H1 (cell line): ENCODE measurements around the gene PIK3R6. TPM values are rescaled to one million over a fixed set of nuclear protein-coding genes. Genes with fewer than 3 reads are reported as not detected.

Experiments
- CHD1 ChIP-seq: IDR thresholded peaks from 2 replicates; pipeline ENCODE4 v1.6.1; 2012; ENCODE audit warnings: low read depth, low read length, improper control_type of control experiment
- CHD7 ChIP-seq: fragments of 300-600 bp; sonication (generic); IDR thresholded peaks from 2 replicates; pipeline ENCODE4 v1.7.1; 2012; ENCODE audit warnings: low read length, moderate library complexity, mild to moderate bottlenecking, inconsistent platforms; ENCODE audit not compliant: insufficient replicate concordance
- E2F6 ChIP-seq: IDR thresholded peaks from 2 replicates; pipeline ENCODE4 v1.6.1; 2012; ENCODE audit warnings: inconsistent platforms
- EP300 ChIP-seq, 2 experiments: IDR thresholded peaks; 1 replicate in 1 of 2; 2 replicates in 1 of 2; pipeline ENCODE4 v1.6.1; 2011 to 2012; ENCODE audit warnings: low read depth in 2 of 2, low read length in 2 of 2, mild to moderate bottlenecking in 2 of 2, borderline replicate concordance in 1 of 2, inconsistent platforms in 1 of 2, moderate library complexity in 1 of 2
- RFX5 ChIP-seq: IDR thresholded peaks from 2 replicates; pipeline ENCODE4 v1.6.1; 2011; ENCODE audit warnings: low read depth, low read length, improper control_type of control experiment, borderline replicate concordance
- SP4 ChIP-seq: IDR thresholded peaks from 2 replicates; pipeline ENCODE4 v1.6.1; 2012; ENCODE audit warnings: low read length, inconsistent platforms
- TAF1 ChIP-seq: IDR thresholded peaks from 2 replicates; pipeline ENCODE4 v1.6.1; 2011; ENCODE audit warnings: mild to moderate bottlenecking, low read depth, low read length
- USF2 ChIP-seq: IDR thresholded peaks from 2 replicates; pipeline ENCODE4 v1.6.1; 2011; ENCODE audit warnings: low read length, improper control_type of control experiment
- polyA plus RNA-seq, 7 experiments: library from polyadenylated mRNA; depleted of rRNA in 3 of 7; stranded (reverse) in 5 of 7; unstranded in 2 of 7; fragments of >200 nt in 5 of 7; fragments of 200-250 nt in 2 of 7; gene quantifications; 1 replicate in 5 of 7; 2 replicates in 1 of 7; 4 replicates in 1 of 7; pipeline versions ENCODE4 v1.2.1 to v1.2.3, GENCODE V29; 2011 to 2013; ENCODE audit warnings: missing spikeins in 2 of 7, mixed read lengths in 2 of 7
- total RNA-seq: library from RNA; stranded (reverse); fragmentation: NEBNext Ultra II Directional; extraction: Animal tissue kit (Norgen Biotek cat#: 25700); gene quantifications from 2 replicates; pipeline ENCODE4 v1.2.1, GENCODE V29; 2021

The PIK3R6 gene
- total and polyA plus RNA-seq, 2 of the 8 experiments (the other 6 are each of a cell fraction or from before 2014, with no cell fraction given): 0.24 to 1.2 TPM

- no peak for TF ChIP-seq CHD7
- peak; percentile 42; the same call in 1 of the 2 replicates for TF ChIP-seq SP4
- TF ChIP-seq EP300 (IDR thresholded peaks at IDR 0.05; ENCODE audit: borderline replicate concordance in 1 of 2, low read depth in 2 of 2, low read length in 2 of 2): 0 out of 3 replicates have a peak, but pooled peaks of 1 of the 2 experiments have one; percentile 49
- TF ChIP-seq CHD1: no peak
- no peak for TF ChIP-seq RFX5
- TF ChIP-seq E2F6: peak; percentile 52; the same call in 1 of the 2 replicates
- 0 out of 2 replicates have a peak, but pooled peaks have one; percentile 41 for TF ChIP-seq TAF1
- TF ChIP-seq USF2: no peak
Measured at GRCh38 chr17:8798846-8799569, 68.5 kb downstream of the PIK3R6 start, which contains the start of gene MFSD6L (continued).
